MM.1S (cell line): ENCODE data around the gene SLC39A7.

Experiments
- DNase-seq: peaks from one replicate; pipeline ENCODE4 v3.0.0-alpha.2; 2015
- H2AFZ ChIP-seq: fragments of 300-600 bp; sonication (generic); 2 replicates; pipeline ENCODE4 v1.6.0; 2016; ENCODE audit warnings: antibody characterized with exemption, low read length
- H3F3A ChIP-seq: fragments of 300-600 bp; sonication (generic); 2 replicates; pipeline ENCODE4 v1.6.1; 2016; ENCODE audit warnings: mild to moderate bottlenecking, antibody characterized with exemption, low read length, moderate library complexity, mixed read lengths; ENCODE audit not compliant: insufficient read depth
- H3K27ac ChIP-seq: fragments of 300-600 bp; sonication (generic); 2 replicates; pipeline ENCODE4 v1.5.1; 2016; ENCODE audit warnings: mild to moderate bottlenecking, low read length
- H3K27me3 ChIP-seq: fragments of 300-600 bp; sonication (generic); replicated peaks from 2 replicates; pipeline ENCODE4 v1.6.0; 2016; ENCODE audit warnings: low read length; ENCODE audit not compliant: insufficient read depth
- H3K36me3 ChIP-seq: fragments of 300-600 bp; sonication (generic); replicated peaks from 2 replicates; pipeline ENCODE4 v1.6.1; 2016; ENCODE audit warnings: mild to moderate bottlenecking, low read length, mixed read lengths; ENCODE audit not compliant: insufficient read depth
- H3K4me1 ChIP-seq: fragments of 300-600 bp; sonication (generic); 2 replicates; pipeline ENCODE4 v1.6.1; 2016; ENCODE audit warnings: low read length, mixed read lengths
- H3K4me2 ChIP-seq: fragments of 300-600 bp; sonication (generic); 2 replicates; pipeline ENCODE4 v1.6.0; 2016; ENCODE audit warnings: low read depth, low read length
- H3K4me3 ChIP-seq: fragments of 300-600 bp; sonication (generic); 2 replicates; pipeline ENCODE4 v1.5.1; 2016; ENCODE audit warnings: low read length, mixed read lengths
- H3K79me2 ChIP-seq: fragments of 300-600 bp; sonication (generic); 2 replicates; pipeline ENCODE4 v1.6.1; 2016; ENCODE audit warnings: mixed run types, low read length, mixed read lengths
- H3K9ac ChIP-seq: fragments of 300-600 bp; sonication (generic); 2 replicates; pipeline ENCODE4 v1.6.1; 2016; ENCODE audit warnings: low read length, mixed read lengths
- H3K9me2 ChIP-seq: fragments of 300-600 bp; sonication (generic); replicated peaks from 2 replicates; pipeline ENCODE4 v1.6.1; 2016; ENCODE audit warnings: mild to moderate bottlenecking, low read length, mixed read lengths; ENCODE audit not compliant: insufficient read depth
- H3K9me3 ChIP-seq: fragments of 300-600 bp; sonication (generic); replicated peaks from 2 replicates; pipeline ENCODE4 v1.6.1; 2016; ENCODE audit warnings: mild to moderate bottlenecking, low read length, mixed read lengths; ENCODE audit not compliant: insufficient read depth
- H4K20me1 ChIP-seq: fragments of 300-600 bp; sonication (generic); 2 replicates; pipeline ENCODE4 v1.6.1; 2016; ENCODE audit warnings: mild to moderate bottlenecking, low read length, moderate library complexity, mixed read lengths; ENCODE audit not compliant: insufficient read depth
- EZH2 ChIP-seq: fragments of 300-600 bp; sonication (generic); optimal IDR thresholded peaks from 2 replicates; pipeline ENCODE3; 2017; ENCODE audit warnings: low read depth, mild to moderate bottlenecking, antibody characterized with exemption, low read length, mixed read lengths
- EZH2phosphoT487 ChIP-seq: fragments of 300-600 bp; sonication (generic); IDR thresholded peaks from 2 replicates; pipeline ENCODE4 v1.6.1; 2018; ENCODE audit warnings: antibody characterized with exemption, low read length
- TF ChIP-seq, protein P1 (sequence below): fragments of 300-600 bp; sonication (generic); IDR thresholded peaks from 2 replicates; pipeline ENCODE4 v1.5.1; 2016; ENCODE audit warnings: antibody characterized with exemption, low read length, mixed read lengths

The SLC39A7 gene

DNA sequence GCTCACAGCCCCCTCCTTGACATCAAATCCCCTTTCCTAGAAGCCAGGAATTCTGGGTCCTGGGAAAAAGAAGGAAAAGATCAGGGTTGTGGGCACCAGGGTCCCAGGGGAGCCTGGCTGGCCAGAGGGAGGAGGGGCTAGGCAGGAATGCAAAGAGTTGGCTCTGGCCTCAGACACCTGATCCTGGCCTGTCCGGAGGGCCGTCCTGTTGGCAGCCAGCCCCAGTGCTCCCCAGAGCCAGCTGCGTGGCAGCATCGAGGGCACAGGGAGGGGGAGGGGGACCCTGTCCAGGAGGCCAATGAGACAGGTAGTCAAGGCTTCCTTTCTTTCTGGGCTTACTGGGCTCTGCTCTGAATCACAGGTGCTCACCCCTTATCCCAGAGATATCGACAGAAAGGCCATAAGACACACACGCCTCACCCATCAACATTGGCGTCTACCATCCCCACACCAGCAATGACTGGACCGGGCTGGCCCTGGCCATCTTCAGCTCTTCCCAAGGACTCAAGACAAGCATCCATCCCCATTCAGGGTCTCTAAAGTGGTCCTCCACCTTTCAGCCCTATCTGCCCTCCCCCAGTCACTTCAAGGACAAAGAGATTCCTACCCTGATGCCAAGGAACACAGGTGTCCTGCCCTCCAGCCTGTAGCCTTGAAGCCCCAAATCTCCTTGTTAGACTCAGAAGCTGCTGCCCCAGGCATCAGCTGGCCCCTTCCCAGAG is 9.1 kb upstream of the SLC39A7 start:
- no peak for TF ChIP-seq EZH2phosphoT487
- TF ChIP-seq EZH2, result no peak
- TF ChIP-seq, protein P1, sequence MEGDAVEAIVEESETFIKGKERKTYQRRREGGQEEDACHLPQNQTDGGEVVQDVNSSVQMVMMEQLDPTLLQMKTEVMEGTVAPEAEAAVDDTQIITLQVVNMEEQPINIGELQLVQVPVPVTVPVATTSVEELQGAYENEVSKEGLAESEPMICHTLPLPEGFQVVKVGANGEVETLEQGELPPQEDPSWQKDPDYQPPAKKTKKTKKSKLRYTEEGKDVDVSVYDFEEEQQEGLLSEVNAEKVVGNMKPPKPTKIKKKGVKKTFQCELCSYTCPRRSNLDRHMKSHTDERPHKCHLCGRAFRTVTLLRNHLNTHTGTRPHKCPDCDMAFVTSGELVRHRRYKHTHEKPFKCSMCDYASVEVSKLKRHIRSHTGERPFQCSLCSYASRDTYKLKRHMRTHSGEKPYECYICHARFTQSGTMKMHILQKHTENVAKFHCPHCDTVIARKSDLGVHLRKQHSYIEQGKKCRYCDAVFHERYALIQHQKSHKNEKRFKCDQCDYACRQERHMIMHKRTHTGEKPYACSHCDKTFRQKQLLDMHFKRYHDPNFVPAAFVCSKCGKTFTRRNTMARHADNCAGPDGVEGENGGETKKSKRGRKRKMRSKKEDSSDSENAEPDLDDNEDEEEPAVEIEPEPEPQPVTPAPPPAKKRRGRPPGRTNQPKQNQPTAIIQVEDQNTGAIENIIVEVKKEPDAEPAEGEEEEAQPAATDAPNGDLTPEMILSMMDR, result no peak
- Histone ChIP-seq H3K9me2 (no peaks in the 10 kb centered on the region), H2AFZ (no peak overlapping the region), H3K36me3 (no peaks in the 10 kb centered on the region; the same call in 1 of the 2 replicates), H3K9ac (no peak overlapping the region), H3K9me3 (no peaks in the 10 kb centered on the region), H3K4me3 (no peak overlapping the region), H3K27ac (no peak overlapping the region), H3K27me3 (peaks cover 10% of the 10 kb centered on the region), H3F3A (no peaks in the 10 kb centered on the region), H3K4me1 (no peaks in the 10 kb centered on the region), H4K20me1 (no peaks in the 10 kb centered on the region), H3K79me2 (no peaks in the 10 kb centered on the region), H3K4me2 (no peak overlapping the region)
- no peak for DNase-seq

DNA sequence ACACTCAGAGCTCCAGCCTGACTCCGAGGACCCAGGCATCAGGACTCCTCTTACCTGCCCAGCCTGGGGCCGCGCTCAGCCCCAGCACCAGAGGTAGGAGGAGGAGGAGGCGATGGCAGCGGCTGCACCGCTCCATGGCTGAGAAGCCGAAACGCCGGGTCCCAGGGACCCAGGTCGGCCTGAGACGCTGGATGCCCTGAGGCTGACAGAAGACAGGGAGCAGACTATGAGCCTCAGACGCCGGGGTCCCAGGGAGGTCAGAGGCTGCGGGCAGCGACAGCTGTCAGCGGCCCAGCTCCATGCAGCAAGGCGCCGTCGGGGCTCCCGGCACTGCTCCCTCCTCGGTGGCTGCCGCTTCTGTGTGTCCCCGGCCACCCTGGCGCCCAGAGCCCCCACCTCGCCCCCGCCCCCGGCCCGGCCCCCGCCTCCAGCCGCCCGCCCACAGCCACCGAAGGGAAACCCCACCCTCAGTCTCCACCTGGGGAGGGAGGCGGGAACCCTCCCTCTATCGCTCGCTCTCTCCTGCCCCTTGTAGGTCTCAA is 8.5 kb upstream of the SLC39A7 start, which contains the start of gene COL11A2:
Gene COL11A2, minus strand, starts transcription at position 363 of the 542 bp plus-strand sequence. Its CDS starts 227 bp downstream, at position 136.
- no peak within 1 kb of the TSS for H3K27ac ChIP-seq
- TF ChIP-seq, protein P1, result no peak
- TF ChIP-seq EZH2phosphoT487 (no peak), EZH2 (no peak)
- H3F3A ChIP-seq, result no peaks in the 10 kb centered on the region
- H3K4me3 ChIP-seq, result no peak within 1 kb of the TSS
- H3K4me1 ChIP-seq, result no peaks in the 10 kb centered on the region
- no peaks in the 10 kb centered on the region for H3K9me3 ChIP-seq
- H3K9ac ChIP-seq, result no peak within 1 kb of the TSS
- H3K79me2 ChIP-seq, result 0 out of 2 replicates have a peak, but pooled peaks cover 3% of the 10 kb centered on the region
- DNase-seq, result no peak
- no peaks in the 10 kb centered on the region for H4K20me1 ChIP-seq
- no peak within 1 kb of the TSS for H3K4me2 ChIP-seq
- peaks cover 10% of the 10 kb centered on the region for H3K27me3 ChIP-seq
- no peaks in the 10 kb centered on the region; the same call in 1 of the 2 replicates for H3K36me3 ChIP-seq
- no peak within 1 kb of the TSS for H2AFZ ChIP-seq
- no peaks in the 10 kb centered on the region for H3K9me2 ChIP-seq

DNA sequence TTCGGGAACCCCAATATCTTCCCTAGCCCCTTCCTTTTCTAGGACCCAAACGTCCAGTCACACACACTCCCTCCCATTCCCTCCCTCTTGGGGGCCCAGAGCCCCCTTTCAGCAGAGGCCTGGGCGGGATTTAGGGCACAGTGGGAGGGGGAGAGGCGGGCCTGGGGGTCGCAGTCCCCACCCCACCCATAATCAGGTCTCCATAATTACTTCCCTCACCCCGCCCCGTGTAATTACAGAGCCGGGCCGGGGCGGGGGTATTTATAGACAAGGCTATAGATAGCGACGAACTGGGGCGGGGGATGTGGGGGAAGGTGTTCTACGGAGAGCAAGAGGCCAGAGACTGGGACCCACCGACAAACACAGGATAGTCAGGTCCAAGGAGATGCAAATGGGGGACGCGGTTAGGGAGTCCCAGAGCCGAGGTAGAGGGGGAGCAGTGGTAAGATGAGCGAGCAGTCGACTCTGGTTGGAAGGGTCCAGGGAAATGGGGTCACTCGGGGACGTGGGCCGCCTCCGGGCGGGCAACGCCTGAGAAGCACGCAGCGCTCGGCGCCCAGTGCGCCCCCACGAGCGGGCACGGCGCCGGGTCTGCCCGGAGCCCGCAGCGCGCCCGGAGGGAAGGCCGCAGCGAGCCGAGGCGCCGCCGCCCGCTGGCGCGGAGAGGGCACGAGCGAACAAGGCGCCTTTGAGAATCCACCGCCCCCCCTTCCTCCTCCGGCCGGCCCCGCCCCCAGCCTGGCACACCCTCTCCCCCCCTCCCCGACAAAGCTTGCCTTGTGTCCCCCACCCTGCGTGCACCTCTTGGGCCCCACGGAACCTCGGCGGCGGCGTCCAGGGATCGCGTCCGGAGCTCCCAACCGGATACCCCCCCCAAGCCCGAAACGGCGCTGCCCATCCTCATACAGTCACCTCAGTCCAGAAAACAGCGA is 7.7 kb upstream of the SLC39A7 start:
- peaks cover 10% of the 10 kb centered on the region for H3K27me3 ChIP-seq
- H3K27ac ChIP-seq, result no peak overlapping the region
- H3K9ac ChIP-seq, result no peak overlapping the region
- no peaks in the 10 kb centered on the region; the same call in 1 of the 2 replicates for H3K36me3 ChIP-seq
- no peak overlapping the region for H3K4me3 ChIP-seq
- no peaks in the 10 kb centered on the region for H3K9me2 ChIP-seq
- H3K4me2 ChIP-seq, result no peak overlapping the region
- H3K4me1 ChIP-seq, result no peaks in the 10 kb centered on the region
- TF ChIP-seq, protein P1, result no peak
- TF ChIP-seq EZH2 (no peak), EZH2phosphoT487 (no peak)
- no peaks in the 10 kb centered on the region for H3F3A ChIP-seq
- no peak for DNase-seq
- H4K20me1 ChIP-seq, result no peaks in the 10 kb centered on the region
- no peaks in the 10 kb centered on the region for H3K9me3 ChIP-seq
- H3K79me2 ChIP-seq, result peaks cover 3% of the 10 kb centered on the region; the same call in 1 of the 2 replicates
- H2AFZ ChIP-seq, result no peak overlapping the region
